GM21526 (cell line): Measurements from ENCODE around the gene HK3.

ENCODE experiments used
- ATAC-seq: cut with Tn5 transposase; IDR thresholded peaks from one replicate; pipeline ENCODE4 v1.9.1; 2021; ENCODE audit warnings: moderate library complexity; ENCODE audit not compliant: unreplicated experiment, low FRiP score

The HK3 gene

DNA sequence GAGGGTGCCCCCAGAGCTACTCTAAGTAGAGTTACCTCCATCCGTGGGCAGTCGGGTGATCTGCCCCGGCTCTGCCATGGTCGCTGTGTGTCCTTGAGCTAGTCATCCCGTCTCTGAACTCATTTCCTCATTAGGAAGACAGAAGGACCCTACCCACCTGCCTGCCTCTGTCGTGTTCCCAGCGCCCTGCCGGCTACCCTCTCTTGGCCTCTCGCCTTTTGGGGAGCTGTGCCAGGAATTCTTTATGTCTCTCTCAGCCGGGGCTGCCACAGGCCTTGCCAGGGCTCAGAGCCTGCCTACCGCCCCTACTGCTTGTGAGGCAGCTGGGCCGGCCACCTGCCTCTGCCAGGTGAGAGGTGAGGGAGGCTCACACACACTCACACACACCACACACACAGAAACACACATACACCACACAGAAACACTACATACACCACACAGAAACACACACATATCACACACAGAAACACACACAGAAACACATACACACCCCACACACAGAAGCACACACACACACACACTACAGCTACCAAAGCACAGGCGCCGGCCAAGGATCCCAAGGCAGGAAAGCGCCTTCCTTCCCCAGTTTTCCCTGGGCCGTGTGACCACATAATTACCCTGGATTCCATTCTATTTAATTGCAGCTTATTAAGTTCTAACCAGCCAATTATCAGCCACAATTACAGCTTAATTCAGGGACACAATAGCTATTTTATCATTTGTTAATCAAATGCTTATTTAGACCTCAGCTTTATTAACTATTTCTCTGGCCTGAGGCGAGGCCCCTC, 47.1 kb downstream of the HK3 start:
- no peak for ATAC-seq

DNA sequence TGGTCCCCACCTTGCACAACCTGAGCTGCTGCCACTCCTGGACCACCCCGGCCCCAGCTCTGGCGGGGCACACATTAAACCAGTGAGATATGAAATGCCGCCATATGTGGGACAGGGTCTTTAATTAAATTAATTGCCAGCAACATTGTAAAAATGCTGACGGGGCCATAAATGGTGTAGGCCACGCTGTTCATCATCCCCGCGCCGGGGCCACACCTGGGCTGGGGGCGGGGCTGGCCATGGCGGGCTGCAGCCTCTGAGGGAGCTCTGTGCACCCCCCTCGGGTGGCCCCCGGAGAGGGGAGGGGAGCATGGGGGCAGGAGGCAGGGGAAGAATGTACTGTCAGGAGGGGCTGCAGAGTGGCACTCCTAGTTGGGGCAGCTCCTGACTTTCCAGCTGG, 47.8 kb downstream of the HK3 start:
- ATAC-seq: no peak

- ATAC-seq: no peak
Measured at GRCh38 chr5:176850371-176851245, 48.5 kb downstream of the HK3 start.

DNA sequence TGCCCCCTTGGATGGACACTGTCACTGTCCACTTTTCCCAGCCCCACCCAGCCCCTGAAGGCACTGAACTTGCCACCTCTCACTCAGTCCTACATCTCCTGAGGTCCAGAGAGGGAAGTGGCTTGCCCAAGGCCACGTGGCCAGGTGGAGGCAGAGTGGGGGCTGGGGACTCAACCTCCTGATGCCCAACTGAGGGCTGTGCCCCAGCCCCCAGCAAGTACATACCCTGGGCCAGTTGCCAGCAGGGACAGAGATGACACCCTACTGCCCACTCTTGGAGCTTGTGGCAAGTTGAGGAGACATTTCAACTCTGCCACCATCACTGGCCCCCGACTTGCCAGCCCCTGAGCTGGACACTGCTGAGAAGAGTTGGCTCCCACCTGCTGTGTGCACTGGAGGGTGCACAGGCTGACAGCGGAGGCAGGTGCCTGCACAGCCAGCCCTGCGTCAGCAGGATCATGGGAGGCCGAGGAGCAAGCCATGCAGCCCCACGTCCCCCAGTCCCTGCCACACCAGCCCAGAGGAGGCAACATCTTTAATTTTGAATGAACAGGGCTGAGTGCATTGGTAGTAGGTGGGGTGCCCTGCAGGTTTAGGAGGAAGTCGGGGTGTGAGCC, 49.4 kb downstream of the HK3 start:
- no peak for ATAC-seq

DNA sequence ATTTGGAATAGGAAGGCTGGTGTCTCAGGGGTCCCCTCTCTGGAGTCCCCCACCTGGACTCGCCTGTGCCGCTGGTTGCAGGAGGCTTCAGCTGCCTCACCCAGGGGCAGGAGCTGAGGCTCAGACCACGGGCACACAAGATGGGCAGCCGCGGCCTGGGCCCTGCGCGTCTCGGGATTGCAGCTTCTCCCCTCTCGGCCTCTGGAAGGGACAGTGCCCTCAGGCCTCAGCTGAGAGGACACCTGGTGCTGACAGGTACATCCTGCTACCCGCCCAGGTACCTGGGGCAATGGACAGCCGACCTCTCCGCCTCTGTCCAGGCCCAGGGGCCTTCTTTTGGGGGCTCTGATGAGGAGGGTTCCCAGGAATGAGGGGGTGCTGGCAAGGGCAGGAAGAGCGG, 50.5 kb downstream of the HK3 start:
- ATAC-seq: no peak

- no peak for ATAC-seq
Measured at GRCh38 chr5:176847726-176848290, 51.3 kb downstream of the HK3 start.

- no peak for ATAC-seq
Measured at GRCh38 chr5:176847148-176847547, 52.0 kb downstream of the HK3 start.

GRCh38 chr5:176846335-176847140, 52.6 kb downstream of the HK3 start:
- ATAC-seq: no peak

DNA sequence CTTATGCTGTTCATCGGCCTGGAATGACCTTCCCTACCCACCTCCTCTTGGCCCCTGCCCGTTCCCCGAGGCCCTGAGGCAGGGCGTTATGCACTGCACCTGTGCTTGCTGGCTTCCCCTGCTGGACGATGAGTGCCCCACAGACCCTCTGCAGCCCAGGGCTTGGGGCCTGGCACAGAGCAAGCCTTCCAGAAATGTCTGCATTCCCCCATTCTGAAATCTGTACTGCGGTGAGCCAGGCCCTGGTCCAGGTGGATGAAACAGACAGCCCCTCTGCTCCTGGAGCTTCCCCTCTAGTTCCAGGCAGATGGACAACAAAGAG, 53.8 kb downstream of the HK3 start:
- no peak for ATAC-seq

DNA sequence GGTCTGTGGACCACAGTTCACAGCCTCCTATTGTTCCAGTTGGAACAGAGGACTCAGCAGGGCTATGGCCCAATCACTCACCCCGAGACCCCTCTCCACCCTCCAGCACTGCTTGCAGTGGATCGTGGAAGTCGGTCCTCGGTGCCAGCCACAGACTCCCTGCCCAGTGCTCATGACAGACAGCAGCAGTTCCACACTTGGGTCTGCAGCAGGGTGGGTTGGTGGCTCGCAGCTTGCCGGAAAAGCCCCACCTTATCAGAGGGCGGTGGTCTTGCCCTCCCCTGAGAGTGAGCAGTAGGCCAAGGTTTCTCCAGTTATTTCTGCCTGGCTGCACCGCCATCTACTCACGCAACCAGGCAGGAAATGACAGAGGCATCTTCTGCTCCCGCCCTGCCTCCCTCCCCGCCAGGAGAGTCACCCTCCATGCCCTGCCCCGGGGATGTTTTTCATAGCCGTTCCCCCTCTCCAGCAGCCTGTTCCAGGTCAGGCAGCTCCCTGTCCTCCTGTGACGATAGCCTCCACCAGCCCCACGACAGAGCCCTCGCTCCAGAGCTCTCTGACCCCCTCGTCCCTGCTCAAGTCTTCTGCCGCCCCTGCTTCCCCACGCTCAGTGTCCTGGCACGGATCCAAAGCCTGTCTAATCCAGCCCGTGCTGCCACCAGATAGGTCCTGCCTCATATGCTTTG, 54.3 kb downstream of the HK3 start:
- no peak for ATAC-seq

GRCh38 chr5:176844281-176844680, 54.9 kb downstream of the HK3 start:
- no peak for ATAC-seq

GRCh38 chr5:176843673-176844072, 55.5 kb downstream of the HK3 start:
- ATAC-seq: no peak

GRCh38 chr5:176837707-176838115, 61.4 kb downstream of the HK3 start:
- no peak for ATAC-seq

DNA sequence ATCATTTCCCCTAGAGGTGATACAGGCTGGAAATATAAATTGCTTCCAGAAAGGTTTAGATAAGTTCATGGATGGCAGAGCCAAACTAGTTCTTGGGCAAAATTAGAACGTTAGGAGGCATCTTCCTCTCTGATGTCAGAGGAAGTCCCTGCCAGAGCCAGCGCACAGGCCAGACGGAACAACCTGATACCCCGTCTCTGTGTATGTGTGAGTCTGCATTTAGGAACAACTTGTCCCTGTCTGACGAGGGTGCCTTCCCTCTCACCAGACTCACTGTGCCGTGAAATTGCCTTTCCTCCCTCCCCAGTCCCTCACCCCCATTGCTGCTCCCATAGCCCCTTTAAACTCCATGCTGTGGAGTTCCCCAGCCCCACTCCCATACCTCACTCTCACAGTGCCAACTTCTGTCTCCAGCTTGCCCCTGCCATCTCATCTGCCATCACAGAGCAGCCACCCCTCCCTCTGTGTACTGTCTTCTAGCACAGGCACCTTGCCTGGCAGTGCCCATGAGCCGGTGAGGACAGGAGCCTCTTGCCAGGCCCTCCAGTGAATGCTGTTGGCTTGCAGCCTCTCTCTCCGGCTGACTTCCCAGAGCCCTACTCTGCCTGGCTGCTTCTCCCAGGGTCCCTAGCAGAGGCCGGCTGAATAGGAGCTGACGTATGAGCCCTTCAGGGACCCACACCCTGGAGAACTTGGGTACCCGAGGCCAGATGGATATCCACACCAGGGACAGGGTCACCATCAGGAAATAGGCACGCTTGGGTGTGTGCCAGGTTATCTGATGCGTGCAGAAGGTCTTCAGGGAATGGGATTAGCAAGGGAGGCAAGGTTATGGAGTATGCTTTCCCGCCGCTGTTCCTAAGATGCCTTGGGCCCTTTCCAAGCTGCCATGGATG, 62.1 kb downstream of the HK3 start:
- no peak for ATAC-seq

GRCh38 chr5:176835918-176836317, 63.2 kb downstream of the HK3 start:
- no peak for ATAC-seq

DNA sequence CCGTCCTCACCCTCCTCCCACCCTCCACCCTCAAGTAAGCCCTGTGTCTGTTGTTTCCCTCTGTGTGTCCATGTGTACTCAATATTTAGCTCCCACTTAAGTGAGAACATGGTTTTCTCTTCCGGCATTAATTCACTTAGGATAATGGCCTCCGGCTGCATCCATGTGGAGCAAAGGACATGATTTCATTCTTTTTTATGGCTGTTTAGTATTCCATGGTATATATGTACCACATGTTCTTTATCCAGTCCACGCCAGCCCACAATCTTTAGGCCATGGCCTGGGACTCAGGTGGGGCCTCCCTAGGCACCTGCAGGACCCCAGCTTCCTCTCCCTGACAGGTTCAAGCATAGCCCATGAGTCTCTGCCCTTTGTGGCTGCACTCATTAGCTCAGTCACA, 65.9 kb downstream of the HK3 start:
- ATAC-seq: no peak

DNA sequence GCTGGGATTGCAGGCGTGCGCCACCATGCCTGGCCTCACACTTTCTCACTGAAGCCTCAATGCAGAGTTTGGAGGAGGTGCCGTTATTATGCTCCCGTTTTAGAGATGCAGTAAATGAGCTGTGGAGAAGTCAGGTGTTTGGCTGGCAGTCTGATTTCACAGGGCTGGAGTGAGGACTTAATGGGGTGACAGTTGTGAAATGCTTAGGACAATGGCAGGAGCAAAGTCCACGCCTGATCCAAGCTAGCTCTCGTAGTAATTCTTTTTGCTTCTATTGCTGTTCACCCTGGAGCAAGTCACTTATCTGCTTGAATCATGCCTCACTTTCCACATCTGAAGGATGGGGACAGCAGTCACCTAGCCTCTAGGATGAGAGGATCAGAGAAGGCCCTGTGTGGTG, 67.0 kb downstream of the HK3 start:
- no peak for ATAC-seq

GRCh38 chr5:176831425-176831824, 67.7 kb downstream of the HK3 start:
- ATAC-seq: no peak

GRCh38 chr5:176830995-176831423, 68.1 kb downstream of the HK3 start:
- ATAC-seq: no peak
